Transverse colon (tissue), 4 donors: ENCODE measurements around the gene PDGFD. TPM values are rescaled to one million over a fixed set of nuclear protein-coding genes. Genes with fewer than 3 reads are reported as not detected.

Experiments used
- DNase-seq: peaks from one replicate; pipeline ENCODE4 v3.0.0-alpha.2; 2019
- H3K27ac ChIP-seq, 4 donors: fragments of 200-600 bp; sonication (generic); 2 replicates each; pipeline ENCODE4 v1.5.1; 2016 to 2018; ENCODE audit warnings: inconsistent platforms in 4 of 4
- H3K27me3 ChIP-seq: fragments of 200-600 bp; sonication (generic); 2 replicates; pipeline ENCODE4 v1.5.1; 2017; ENCODE audit warnings: inconsistent platforms
- H3K36me3 ChIP-seq, 4 donors: fragments of 200-600 bp; sonication (generic); 2 replicates each; pipeline ENCODE4 v1.5.1; 2017 to 2019; ENCODE audit warnings: inconsistent platforms in 4 of 4
- H3K4me1 ChIP-seq, 4 donors: fragments of 200-600 bp; sonication (generic); 2 replicates each; pipeline ENCODE4 v1.5.1; 2017 to 2020; ENCODE audit warnings: inconsistent platforms in 4 of 4
- H3K4me3 ChIP-seq, 4 donors: fragments of 200-600 bp; sonication (generic); 1 replicate in 1 of 4; 2 replicates in 3 of 4; pipeline versions ENCODE4 v1.5.1 to v1.6.1; 2017 to 2019; ENCODE audit warnings: inconsistent platforms in 4 of 4
- H3K9me3 ChIP-seq, 2 donors: fragments of 200-600 bp; sonication (generic); 2 replicates each; pipeline ENCODE4 v1.5.1; 2017 to 2019; ENCODE audit warnings: inconsistent platforms in 2 of 2
- CTCF ChIP-seq, 5 experiments: fragments of 200-600 bp in 3 of 5; fragments of 450-650 bp in 2 of 5; sonication (generic) in 3 of 5; IDR thresholded peaks; 1 replicate in 2 of 5; 2 replicates in 3 of 5; pipeline ENCODE4 v1.5.1; 2016 to 2017; ENCODE audit warnings: antibody characterized with exemption in 5 of 5, inconsistent platforms in 3 of 5, mild to moderate bottlenecking in 2 of 5, moderate library complexity in 1 of 5
- EP300 ChIP-seq: sonication (generic); formaldehyde crosslinking; IDR thresholded peaks from one replicate; pipeline ENCODE4 v1.6.1; 2017; ENCODE audit warnings: antibody characterized with exemption, low read depth
- POLR2A ChIP-seq: fragments of 450-650 bp; IDR thresholded peaks from one replicate; pipeline ENCODE4 v1.6.1; 2016; ENCODE audit warnings: antibody characterized with exemption, mild to moderate bottlenecking, moderate library complexity
- POLR2AphosphoS5 ChIP-seq, 3 donors: sonication (generic); formaldehyde crosslinking; IDR thresholded peaks; one replicate each; pipeline ENCODE4 v1.6.1; 2016; ENCODE audit warnings: antibody characterized with exemption in 3 of 3
- WGBS, 2 donors: methylation state at CpG; one replicate each; pipeline ENCODE4 v1.1.5; 2018; ENCODE audit warnings: low coverage in 1 of 2; 5-methylcytosine and 5-hydroxymethylcytosine counted together
- in situ Hi-C, 4 donors: fragments of 200-750 bp; cut with MboI; loops; one replicate each; pipeline versions ENCODE4 v1.15.0 to v1.15.1; 2017; ENCODE audit warnings: low sequenced_read_pairs in 3 of 4, low pct_ligation_motif_present in 1 of 4, low pct_unique_long_range_greater_than_20kb in 1 of 4
- intact Hi-C: fragments of 100-400 bp; cut with DNase I; formaldehyde crosslinking; loops from one replicate; pipeline ENCODE4 v1.15.1; 2023; ENCODE audit warnings: low total_unique reads
- total RNA-seq, 4 donors: library from RNA; depleted of rRNA; stranded (reverse); fragments of >200 nt; gene quantifications; one replicate each; pipeline ENCODE4 v1.1.0, GENCODE V29; 2016

The PDGFD gene
- total RNA-seq, 4 donors from 2014 or later = 2.3 to 6.0 (median 3.8) TPM; not detected in 1

GRCh38 chr11:104151404-104152204 lies 12.3 kb downstream of the PDGFD start:
- WGBS, 2 donors = 65 to 68% methylated on average over 8 of the region's 8 CpGs
- H3K27me3 ChIP-seq = no peaks in the 10 kb centered on the region
- H3K4me3 ChIP-seq = no peak overlapping the region
- no peak overlapping the region for H3K27ac ChIP-seq
- in situ Hi-C loops = loop anchor here in 1 of 4 donors (10.0 kb wide), 1 partner anchor 467 kb away; no protein-coding TSS in a partner anchor
- H3K4me1 ChIP-seq = no peaks in the 10 kb centered on the region
- DNase-seq = no peak
- TF ChIP-seq POLR2AphosphoS5 (IDR thresholded peaks at IDR 0.05) = no peak
- TF ChIP-seq POLR2A = no peak
- TF ChIP-seq EP300 = no peak
- TF ChIP-seq CTCF (IDR thresholded peaks at IDR 0.05) = peak in 3 of 5 experiments; percentile 21 to 29 (median 26)
- intact Hi-C loops = no loop called here
- H3K9me3 ChIP-seq = no peaks in the 10 kb centered on the region
- no peaks in the 10 kb centered on the region for H3K36me3 ChIP-seq

DNA sequence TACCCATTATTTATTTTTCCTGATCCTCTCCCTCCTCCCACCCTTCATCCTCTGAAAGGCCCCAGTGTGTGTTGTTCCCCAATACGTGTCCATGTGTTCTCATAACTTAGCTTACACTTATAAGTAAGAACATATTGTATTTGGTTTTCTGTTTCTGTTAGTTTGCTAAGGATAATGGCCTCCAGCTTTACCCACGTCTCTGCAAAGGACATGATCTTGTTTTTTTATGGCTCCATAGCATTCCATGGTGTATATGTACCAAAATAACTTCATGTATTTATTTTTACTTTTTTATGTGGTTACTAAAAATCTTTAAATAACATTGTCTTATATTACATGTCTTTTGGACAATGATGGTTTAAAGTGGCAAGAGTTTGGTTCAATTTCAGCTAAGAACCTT lies 15.2 kb downstream of the PDGFD start:
- TF ChIP-seq POLR2AphosphoS5 (IDR thresholded peaks at IDR 0.05) (no peak), POLR2A (no peak), CTCF (IDR thresholded peaks at IDR 0.05) (no peak), EP300 (no peak)
- no peak for DNase-seq
- no peak overlapping the region for H3K27ac ChIP-seq
- in situ Hi-C loops (loop anchor here in 1 of 4 donors (25.0 kb wide), 1 partner anchor 461 kb away; no protein-coding TSS in a partner anchor), intact Hi-C loops (no loop called here)
- no peaks in the 10 kb centered on the region for H3K36me3 ChIP-seq
- no peaks in the 10 kb centered on the region for H3K4me1 ChIP-seq
- H3K9me3 ChIP-seq = no peaks in the 10 kb centered on the region
- WGBS, 2 donors = 68 to 69% methylated on average over 2 of the region's 2 CpGs
- H3K4me3 ChIP-seq = no peak overlapping the region
- no peaks in the 10 kb centered on the region for H3K27me3 ChIP-seq

DNA sequence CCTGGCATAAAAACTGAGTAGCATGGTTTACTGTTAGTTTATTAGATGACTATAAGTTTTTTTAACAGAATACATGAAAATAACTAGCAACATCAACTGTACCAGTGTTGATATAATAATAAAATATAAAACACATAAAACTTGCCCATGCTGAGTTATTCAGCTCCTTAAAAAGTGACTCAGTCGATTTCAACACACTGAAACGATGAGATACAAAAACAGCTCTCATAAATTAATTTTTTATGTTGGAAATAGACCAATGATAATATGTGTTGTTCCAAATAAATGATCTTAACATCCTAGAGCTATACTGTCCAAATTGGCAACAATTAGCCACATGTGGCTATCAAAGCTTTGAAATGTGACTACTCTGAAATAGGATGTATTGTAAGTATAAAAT lies 15.9 kb downstream of the PDGFD start:
- DNase-seq = no peak
- in situ Hi-C loops (loop anchor here in 1 of 4 donors (25.0 kb wide), 1 partner anchor 461 kb away; no protein-coding TSS in a partner anchor), intact Hi-C loops (no loop called here)
- 44 to 68% methylated on average over 2 of the region's 2 CpGs for WGBS, 2 donors
- H3K36me3 ChIP-seq = no peaks in the 10 kb centered on the region
- no peaks in the 10 kb centered on the region for H3K9me3 ChIP-seq
- H3K4me3 ChIP-seq = no peak overlapping the region
- no peak for TF ChIP-seq POLR2A
- H3K4me1 ChIP-seq = no peaks in the 10 kb centered on the region
- no peak overlapping the region for H3K27ac ChIP-seq
- no peaks in the 10 kb centered on the region for H3K27me3 ChIP-seq

GRCh38 chr11:104146943-104147342 lies 17.0 kb downstream of the PDGFD start:
- DNase-seq = no peak
- no peak overlapping the region for H3K27ac ChIP-seq
- no peaks in the 10 kb centered on the region for H3K4me1 ChIP-seq
- in situ Hi-C loops = loop anchor here in 1 of 4 donors (25.0 kb wide), 1 partner anchor 460 kb away; no protein-coding TSS in a partner anchor
- intact Hi-C loops = no loop called here
- no peaks in the 10 kb centered on the region for H3K36me3 ChIP-seq
- 50 to 63% methylated on average over 3 of the region's 3 CpGs for WGBS, 2 donors
- TF ChIP-seq POLR2AphosphoS5 (IDR thresholded peaks at IDR 0.05) (no peak), EP300 (no peak), CTCF (IDR thresholded peaks at IDR 0.05) (no peak), POLR2A (no peak)
- no peaks in the 10 kb centered on the region for H3K9me3 ChIP-seq
- no peak overlapping the region for H3K4me3 ChIP-seq
- no peaks in the 10 kb centered on the region for H3K27me3 ChIP-seq
